ENCODE results near the gene C2orf69. TPM values are rescaled to one million over a fixed set of nuclear protein-coding genes. Genes with fewer than 3 reads are reported as not detected.

C2orf69 gene
- total RNA-seq = 10 to 100 TPM in 3 of 4 donors, 1 to 10 TPM in 1; 6.0 to 26.3 (median 13.2) TPM

- H3K27me3 ChIP-seq = no peaks in the 10 kb centered on the region
- H3K4me3 ChIP-seq = peak within 1 kb of the TSS; percentile 76 to 95 (median 86)
- TF ChIP-seq EP300 (IDR thresholded peaks at IDR 0.05; ENCODE audit: low read depth) = no peak
- peak; percentile 77 to 89 (median 86) for TF ChIP-seq POLR2AphosphoS5 (IDR thresholded peaks at IDR 0.05)
- peak; percentile 89 for TF ChIP-seq POLR2A (IDR thresholded peaks at IDR 0.05)
- TF ChIP-seq CTCF (IDR thresholded peaks at IDR 0.05) = peak in 3 of 5 experiments; percentile 6 to 24 (median 15)
- 0 to 1% methylated on average over 1 to 67 of the region's 85 CpGs for WGBS, 2 donors (ENCODE audit: low coverage in 1 of 2)
- no peaks in the 10 kb centered on the region for H3K9me3 ChIP-seq
- intact Hi-C loops (cut with DNase I; ENCODE audit: low total_unique reads) = no loop called here
- DNase-seq = peak; percentile 98
- H3K36me3 ChIP-seq = peaks cover 0 to under 1% (median 0%) of the 10 kb centered on the region in 4 donors
- H3K27ac ChIP-seq = peak within 1 kb of the TSS; percentile 99
- in situ Hi-C loops (cut with MboI; ENCODE audit: low pct_ligation_motif_present in 1 of 4, low pct_unique_long_range_greater_than_20kb in 1 of 4, low sequenced_read_pairs in 3 of 4) = no loop called here
- H3K4me1 ChIP-seq = peaks cover 11 to 25% (median 17%) of the 10 kb centered on the region in 4 donors
These were observed at the start of gene C2orf69 for GRCh38 chr2:199911052-199911876. C2orf69 (plus strand) TSS chr2:199911293; CDS start chr2:199911439, 146 bp downstream.

- no peaks in the 10 kb centered on the region for H3K27me3 ChIP-seq
- no peak overlapping the region for H3K4me3 ChIP-seq
- no peak for DNase-seq
- no peaks in the 10 kb centered on the region for H3K9me3 ChIP-seq
- intact Hi-C loops (cut with DNase I; ENCODE audit: low total_unique reads) = no loop called here
- H3K27ac ChIP-seq = no peak overlapping the region
- TF ChIP-seq POLR2AphosphoS5 (IDR thresholded peaks at IDR 0.05) (no peak), EP300 (IDR thresholded peaks at IDR 0.05; ENCODE audit: low read depth) (no peak), CTCF (IDR thresholded peaks at IDR 0.05) (no peak), POLR2A (IDR thresholded peaks at IDR 0.05) (no peak)
- WGBS, 2 donors (ENCODE audit: low coverage in 1 of 2) = 60 to 67% methylated on average over 1 to 3 of the region's 3 CpGs
- no peaks in the 10 kb centered on the region for H3K4me1 ChIP-seq
- in situ Hi-C loops (cut with MboI; ENCODE audit: low pct_ligation_motif_present in 1 of 4, low pct_unique_long_range_greater_than_20kb in 1 of 4, low sequenced_read_pairs in 3 of 4) = loop anchor here in 2 of 4 donors (25.0 kb wide), 2 partner anchors 150 to 1550 kb away; no protein-coding TSS in a partner anchor
- H3K36me3 ChIP-seq = no peaks in the 10 kb centered on the region
These were observed 48.3 kb upstream of the C2orf69 start for GRCh38 chr2:199862788-199863187.

- TF ChIP-seq EP300 (IDR thresholded peaks at IDR 0.05; ENCODE audit: low read depth) (no peak), POLR2AphosphoS5 (IDR thresholded peaks at IDR 0.05) (no peak), CTCF (IDR thresholded peaks at IDR 0.05) (no peak), POLR2A (IDR thresholded peaks at IDR 0.05) (no peak)
- DNase-seq = no peak
- intact Hi-C loops (cut with DNase I; ENCODE audit: low total_unique reads) = no loop called here
- Histone ChIP-seq H3K27me3 (no peaks in the 10 kb centered on the region), H3K36me3 (no peaks in the 10 kb centered on the region), H3K4me3 (no peak overlapping the region), H3K4me1 (no peaks in the 10 kb centered on the region), H3K27ac (no peak overlapping the region), H3K9me3 (no peaks in the 10 kb centered on the region)
- in situ Hi-C loops (cut with MboI; ENCODE audit: low pct_ligation_motif_present in 1 of 4, low pct_unique_long_range_greater_than_20kb in 1 of 4, low sequenced_read_pairs in 3 of 4) = loop anchor here in 2 of 4 donors (25.0 kb wide), 2 partner anchors 154 to 1554 kb away; no protein-coding TSS in a partner anchor
- 65 to 95% methylated on average over 2 to 4 of the region's 4 CpGs for WGBS, 2 donors (ENCODE audit: low coverage in 1 of 2)
These were observed 45.2 kb upstream of the C2orf69 start for GRCh38 chr2:199865905-199866304.

GRCh38 chr2:199868431-199869226 is 42.5 kb upstream of the C2orf69 start:
- Histone ChIP-seq H3K4me3 (no peak overlapping the region), H3K4me1 (no peaks in the 10 kb centered on the region), H3K9me3 (peaks cover under 1 to 2% of the 10 kb centered on the region in 2 donors), H3K27me3 (no peaks in the 10 kb centered on the region), H3K27ac (no peak overlapping the region), H3K36me3 (no peaks in the 10 kb centered on the region)
- 47 to 70% methylated on average over 5 of the region's 5 CpGs for WGBS, 2 donors (ENCODE audit: low coverage in 1 of 2)
- in situ Hi-C loops (cut with MboI; ENCODE audit: low pct_ligation_motif_present in 1 of 4, low pct_unique_long_range_greater_than_20kb in 1 of 4, low sequenced_read_pairs in 3 of 4) (loop anchor here in 2 of 4 donors (25.0 kb wide), 2 partner anchors 156 to 1556 kb away; no protein-coding TSS in a partner anchor), intact Hi-C loops (cut with DNase I; ENCODE audit: low total_unique reads) (no loop called here)
- no peak for DNase-seq
- no peak for TF ChIP-seq POLR2AphosphoS5 (IDR thresholded peaks at IDR 0.05)
- no peak for TF ChIP-seq CTCF (IDR thresholded peaks at IDR 0.05)
- no peak for TF ChIP-seq EP300 (IDR thresholded peaks at IDR 0.05; ENCODE audit: low read depth)
- TF ChIP-seq POLR2A (IDR thresholded peaks at IDR 0.05) = no peak

Data from transverse colon (tissue), 4 donors.